Astrocyte (in vitro differentiated cells and primary cell): Measurements from ENCODE around the gene MCF2L2.

ENCODE experiments used
- EZH2 ChIP-seq: IDR thresholded peaks from 2 replicates; pipeline ENCODE4 v1.6.1; 2012; ENCODE audit warnings: mild to moderate bottlenecking, low read length, inconsistent platforms; ENCODE audit not compliant: insufficient read depth
- TF ChIP-seq, protein P1 (sequence below): IDR thresholded peaks from 2 replicates; pipeline ENCODE4 v1.5.1; 2011; ENCODE audit warnings: low read depth, mild to moderate bottlenecking, inconsistent platforms, low read length, moderate library complexity; ENCODE audit not compliant: insufficient read depth

DNA sequence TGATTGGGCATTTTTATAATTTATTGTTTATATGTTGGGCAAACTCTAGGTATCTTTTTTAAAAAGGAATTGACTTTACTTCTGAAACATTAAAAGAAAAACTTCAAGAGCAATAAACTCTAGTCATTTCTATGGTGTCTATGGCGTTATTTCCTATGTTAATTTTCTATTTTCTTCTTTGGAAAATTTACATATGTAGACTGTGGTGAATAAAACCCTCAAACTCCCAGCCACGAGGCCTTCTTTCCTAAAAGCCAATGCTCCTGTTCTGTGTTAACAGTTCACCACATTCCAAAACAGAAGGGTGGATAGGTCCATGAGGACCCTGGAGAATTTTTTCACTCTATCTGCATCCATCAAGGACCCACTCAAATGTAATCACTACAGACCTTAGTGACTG is 219.6 kb downstream of the MCF2L2 start:
- TF ChIP-seq, protein P1, sequence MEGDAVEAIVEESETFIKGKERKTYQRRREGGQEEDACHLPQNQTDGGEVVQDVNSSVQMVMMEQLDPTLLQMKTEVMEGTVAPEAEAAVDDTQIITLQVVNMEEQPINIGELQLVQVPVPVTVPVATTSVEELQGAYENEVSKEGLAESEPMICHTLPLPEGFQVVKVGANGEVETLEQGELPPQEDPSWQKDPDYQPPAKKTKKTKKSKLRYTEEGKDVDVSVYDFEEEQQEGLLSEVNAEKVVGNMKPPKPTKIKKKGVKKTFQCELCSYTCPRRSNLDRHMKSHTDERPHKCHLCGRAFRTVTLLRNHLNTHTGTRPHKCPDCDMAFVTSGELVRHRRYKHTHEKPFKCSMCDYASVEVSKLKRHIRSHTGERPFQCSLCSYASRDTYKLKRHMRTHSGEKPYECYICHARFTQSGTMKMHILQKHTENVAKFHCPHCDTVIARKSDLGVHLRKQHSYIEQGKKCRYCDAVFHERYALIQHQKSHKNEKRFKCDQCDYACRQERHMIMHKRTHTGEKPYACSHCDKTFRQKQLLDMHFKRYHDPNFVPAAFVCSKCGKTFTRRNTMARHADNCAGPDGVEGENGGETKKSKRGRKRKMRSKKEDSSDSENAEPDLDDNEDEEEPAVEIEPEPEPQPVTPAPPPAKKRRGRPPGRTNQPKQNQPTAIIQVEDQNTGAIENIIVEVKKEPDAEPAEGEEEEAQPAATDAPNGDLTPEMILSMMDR, result no peak
- TF ChIP-seq EZH2, result no peak
